Pancreas (tissue), 10 donors: ENCODE measurements around the gene HHAT. TPM values are rescaled to one million over a fixed set of nuclear protein-coding genes. Genes with fewer than 3 reads are reported as not detected.

Experiments used
- ATAC-seq, 4 donors: fragments of 200-7000 bp; cut with Tn5 transposase; one replicate each; pipeline versions ENCODE4 v1.8.0 to v1.9.1; 2020; ENCODE audit warnings: mild to moderate bottlenecking in 4 of 4, moderate library complexity in 4 of 4
- DNase-seq, 6 donors: peaks; one replicate each; pipeline ENCODE4 v3.0.0-alpha.2; 2020
- FAIRE-seq: peaks from 2 replicates; lab custom pipeline; 2012; peaks lifted over from hg19 to GRCh38; lab: Jason Lieb, UNC
- H3K27ac ChIP-seq, 4 donors: fragments of 200-600 bp; sonication (generic); 1 replicate in 3 of 4; 2 replicates in 1 of 4; pipeline versions ENCODE4 v1.5.0 to v1.8.0; 2020
- H3K27me3 ChIP-seq, 4 donors: fragments of 200-600 bp; one replicate each; pipeline ENCODE4 v1.8.0; 2021
- H3K36me3 ChIP-seq, 3 donors: fragments of 200-600 bp; sonication (generic) in 1 of 3; one replicate each; pipeline versions ENCODE4 v1.5.0 to v1.8.0; 2020 to 2021
- H3K4me1 ChIP-seq, 3 donors: fragments of 200-600 bp; one replicate each; pipeline ENCODE4 v1.8.0; 2021
- H3K4me3 ChIP-seq, 4 donors: fragments of 200-600 bp; sonication (generic) in 2 of 4; one replicate each; pipeline versions ENCODE4 v1.5.0 to v1.8.0; 2020 to 2021
- H3K9me3 ChIP-seq, 4 donors: fragments of 200-600 bp; one replicate each; pipeline ENCODE4 v1.8.0; 2021
- WGBS, 2 donors: extraction: QIAGEN DNeasy Blood & Tissue Kit; methylation state at CpG; one replicate each; pipeline ENCODE4 v1.1.7; 2013; 5-methylcytosine and 5-hydroxymethylcytosine counted together
- intact Hi-C, 3 donors: fragments of 100-400 bp; cut with DNase I; formaldehyde crosslinking; loops; one replicate each; pipeline versions ENCODE4 v1.11.1 to v1.14.2; 2022
- polyA plus RNA-seq, 2 donors: library from polyadenylated mRNA; stranded (reverse); fragments of 200-250 nt; gene quantifications; one replicate each; pipeline ENCODE4 v1.2.3, GENCODE V29; 2013
- total RNA-seq, 6 donors: library from RNA; stranded (reverse); fragmentation: NEBNext Ultra II Directional in 4 of 6; extraction: Animal tissue kit (Norgen Biotek cat#: 25700) in 4 of 6; gene quantifications; one replicate each; pipeline versions ENCODE4 v1.2.1 to v1.2.4, GENCODE V29; 2021 to 2023
- TF ChIP-seq, protein P1 (sequence below), 4 donors: fragments of 200-600 bp; sonication (generic) in 3 of 4; IDR thresholded peaks; one replicate each; pipeline versions ENCODE4 v1.5.0 to v1.8.0; 2021; ENCODE audit warnings: antibody characterized with exemption in 4 of 4
- donor health status: healthy with polysubstance abuse.
- donor health status: DM: no; HTN: no; CAD: no; lungs with moderate emphysema.
- donor health status: DM: no; HTN: no; CAD: no.
- donor health status: control.
- donor health status: control.
- donor health status: Bipolar disorder and iron deficiency.
- donor health status: DM: yes; HTN: yes; CAD: no.
- donor health status: DM: no; HTN: no; CAD: no.
- donor health status: DM: no; HTN: no; CAD: no.
- donor health status: DM: yes; HTN: yes; CAD: no.

The HHAT gene
- total and polyA plus RNA-seq, 8 donors: 1.3 to 4.1 (median 2.4) TPM

DNA sequence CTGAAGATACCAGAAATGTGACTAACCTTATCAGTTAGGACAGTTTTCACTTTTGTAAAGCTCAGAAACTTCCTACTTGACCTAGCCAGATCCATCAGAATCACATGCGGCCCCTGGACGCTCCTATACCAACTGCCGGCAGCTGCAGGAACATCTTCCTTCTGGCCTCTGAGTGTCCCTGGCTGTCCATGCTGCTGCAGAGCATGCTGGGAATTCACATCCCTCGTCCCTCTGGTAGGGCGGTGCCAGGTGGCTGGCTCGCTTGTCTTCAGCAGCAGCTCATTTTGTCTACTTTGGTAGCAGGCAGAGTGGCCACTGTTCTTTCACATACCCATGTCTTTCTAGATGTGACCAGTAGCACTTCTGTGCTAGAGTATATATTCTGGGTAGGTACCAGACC lies 34.4 kb downstream of the HHAT start:
- FAIRE-seq: no peak
- WGBS, 2 donors: 88 to 94% methylated on average over 6 of the region's 6 CpGs

DNA sequence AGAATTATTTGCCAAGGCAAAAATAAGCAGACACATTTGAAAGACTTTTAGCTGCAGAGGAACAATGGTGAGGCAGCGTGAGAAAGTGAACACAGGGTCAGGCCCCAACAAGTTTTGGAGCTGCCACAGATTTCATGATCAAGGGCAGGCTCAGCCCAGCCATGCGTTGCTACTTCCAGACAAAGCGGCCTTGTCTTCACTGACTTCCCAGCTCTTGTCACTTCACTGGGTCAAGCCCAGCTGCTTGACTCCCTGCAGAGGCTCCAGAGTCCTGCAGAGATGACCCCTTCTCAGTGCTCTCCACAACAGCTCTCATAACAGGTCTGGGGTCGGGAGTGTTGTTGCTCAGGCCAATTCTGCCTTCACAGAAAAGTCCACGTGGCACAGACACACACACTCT lies 35.8 kb downstream of the HHAT start:
- WGBS, 2 donors: 59 to 63% methylated on average over 5 of the region's 5 CpGs
- TF ChIP-seq, protein P1, sequence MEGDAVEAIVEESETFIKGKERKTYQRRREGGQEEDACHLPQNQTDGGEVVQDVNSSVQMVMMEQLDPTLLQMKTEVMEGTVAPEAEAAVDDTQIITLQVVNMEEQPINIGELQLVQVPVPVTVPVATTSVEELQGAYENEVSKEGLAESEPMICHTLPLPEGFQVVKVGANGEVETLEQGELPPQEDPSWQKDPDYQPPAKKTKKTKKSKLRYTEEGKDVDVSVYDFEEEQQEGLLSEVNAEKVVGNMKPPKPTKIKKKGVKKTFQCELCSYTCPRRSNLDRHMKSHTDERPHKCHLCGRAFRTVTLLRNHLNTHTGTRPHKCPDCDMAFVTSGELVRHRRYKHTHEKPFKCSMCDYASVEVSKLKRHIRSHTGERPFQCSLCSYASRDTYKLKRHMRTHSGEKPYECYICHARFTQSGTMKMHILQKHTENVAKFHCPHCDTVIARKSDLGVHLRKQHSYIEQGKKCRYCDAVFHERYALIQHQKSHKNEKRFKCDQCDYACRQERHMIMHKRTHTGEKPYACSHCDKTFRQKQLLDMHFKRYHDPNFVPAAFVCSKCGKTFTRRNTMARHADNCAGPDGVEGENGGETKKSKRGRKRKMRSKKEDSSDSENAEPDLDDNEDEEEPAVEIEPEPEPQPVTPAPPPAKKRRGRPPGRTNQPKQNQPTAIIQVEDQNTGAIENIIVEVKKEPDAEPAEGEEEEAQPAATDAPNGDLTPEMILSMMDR (IDR thresholded peaks at IDR 0.05): no peak
- FAIRE-seq (no peak), DNase-seq (no peak), ATAC-seq (no peak)
- no peaks in the 10 kb centered on the region for H3K9me3 ChIP-seq
- no peak overlapping the region for H3K27ac ChIP-seq
- H3K4me1 ChIP-seq: no peaks in the 10 kb centered on the region
- no peaks in the 10 kb centered on the region for H3K36me3 ChIP-seq
- intact Hi-C loops: no loop called here
- H3K4me3 ChIP-seq: no peak overlapping the region
- no peaks in the 10 kb centered on the region for H3K27me3 ChIP-seq

More for the DNA sequence above, 34.4 kb downstream of the HHAT start:
- no peak for ATAC-seq
- Histone ChIP-seq H3K27me3 (no peaks in the 10 kb centered on the region), H3K4me1 (no peaks in the 10 kb centered on the region), H3K4me3 (no peak overlapping the region), H3K36me3 (no peaks in the 10 kb centered on the region), H3K9me3 (no peaks in the 10 kb centered on the region), H3K27ac (no peak overlapping the region)
- DNase-seq: no peak
- TF ChIP-seq, protein P1 (IDR thresholded peaks at IDR 0.05): no peak
- intact Hi-C loops: no loop called here

DNA sequence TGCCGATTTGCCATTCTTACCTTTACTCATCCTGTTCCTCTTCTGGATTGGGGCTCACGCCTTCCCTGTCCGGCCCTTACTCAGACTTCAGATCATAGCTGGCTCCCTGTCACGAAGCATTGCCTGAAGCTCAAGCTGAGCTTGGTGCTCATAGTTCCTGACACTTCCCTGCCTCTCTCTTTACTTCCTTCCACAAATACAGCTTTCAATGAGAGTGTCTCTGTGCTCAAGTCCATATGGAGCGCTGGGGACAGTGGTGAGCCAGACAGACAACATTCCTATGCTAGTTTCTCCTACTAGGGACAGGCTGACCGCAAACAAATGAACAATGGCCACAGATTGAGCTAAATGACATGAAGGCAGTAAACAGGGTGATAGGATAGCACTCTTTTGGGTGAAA lies 38.1 kb downstream of the HHAT start:
- DNase-seq (no peak), FAIRE-seq (no peak), ATAC-seq (no peak)
- Histone ChIP-seq H3K9me3 (no peaks in the 10 kb centered on the region), H3K4me1 (no peaks in the 10 kb centered on the region), H3K27me3 (no peaks in the 10 kb centered on the region), H3K27ac (no peak overlapping the region), H3K4me3 (no peak overlapping the region), H3K36me3 (no peaks in the 10 kb centered on the region)
- 84 to 86% methylated on average over 6 of the region's 6 CpGs for WGBS, 2 donors
- TF ChIP-seq, protein P1 (IDR thresholded peaks at IDR 0.05): no peak
- intact Hi-C loops: no loop called here

DNA sequence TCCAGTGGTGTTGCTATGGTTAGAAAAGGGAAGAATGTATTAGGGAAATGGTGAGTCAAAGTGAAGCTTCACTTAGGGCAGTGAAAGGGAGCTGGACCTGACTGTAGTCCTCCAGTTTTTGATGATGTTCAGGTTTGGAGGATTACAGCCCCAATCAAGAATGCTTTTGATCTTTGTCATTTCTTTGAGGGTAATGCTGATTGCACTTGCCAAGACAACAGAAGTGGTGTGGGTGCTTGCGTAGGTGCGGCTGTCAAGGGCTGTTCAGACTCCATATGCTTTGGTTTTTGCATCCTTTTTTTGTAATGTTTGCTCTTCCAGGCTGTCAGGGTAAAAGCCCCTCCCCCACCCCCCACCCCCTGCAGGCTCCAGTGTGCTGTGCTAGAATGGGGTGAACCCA lies 38.9 kb downstream of the HHAT start:
- no peak overlapping the region for H3K4me3 ChIP-seq
- H3K36me3 ChIP-seq: no peaks in the 10 kb centered on the region
- 96 to 100% methylated on average over 2 of the region's 2 CpGs for WGBS, 2 donors
- FAIRE-seq (no peak), DNase-seq (no peak), ATAC-seq (no peak)
- no peak overlapping the region for H3K27ac ChIP-seq
- TF ChIP-seq, protein P1 (IDR thresholded peaks at IDR 0.05): no peak
- H3K4me1 ChIP-seq: no peaks in the 10 kb centered on the region
- intact Hi-C loops: no loop called here
- no peaks in the 10 kb centered on the region for H3K27me3 ChIP-seq
- H3K9me3 ChIP-seq: no peaks in the 10 kb centered on the region

DNA sequence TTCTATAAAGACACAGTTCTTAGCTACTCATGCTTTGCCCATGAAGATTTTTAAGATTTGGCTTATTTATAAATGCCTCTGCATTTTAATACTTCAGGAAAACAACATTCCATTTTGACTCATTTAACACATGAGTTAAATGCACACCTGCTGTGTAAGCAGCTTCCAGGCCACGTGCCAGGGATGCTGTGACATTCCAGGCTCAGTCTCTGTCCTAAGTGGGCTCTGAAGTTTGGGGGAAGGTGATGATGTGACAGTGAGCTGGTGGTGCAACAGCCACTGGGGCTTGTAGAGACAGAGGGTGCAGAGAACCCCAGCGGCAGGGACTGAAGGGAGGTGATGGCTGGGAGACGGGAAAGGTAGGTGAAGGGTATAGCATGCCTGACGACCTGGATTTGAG lies 40.7 kb downstream of the HHAT start:
- ATAC-seq (no peak), DNase-seq (no peak), FAIRE-seq (no peak)
- Histone ChIP-seq H3K9me3 (no peaks in the 10 kb centered on the region), H3K27me3 (no peaks in the 10 kb centered on the region), H3K36me3 (no peaks in the 10 kb centered on the region), H3K4me3 (no peak overlapping the region), H3K4me1 (peaks cover 0 to 3% (median 3%) of the 10 kb centered on the region in 3 donors), H3K27ac (no peak overlapping the region)
- WGBS, 2 donors: 76 to 79% methylated on average over 4 of the region's 4 CpGs
- intact Hi-C loops: no loop called here
- TF ChIP-seq, protein P1 (IDR thresholded peaks at IDR 0.05): no peak
